ENCODE measurements around the gene G6PC1. TPM values are rescaled to one million over a fixed set of nuclear protein-coding genes. Genes with fewer than 3 reads are reported as not detected.
"Not testable (repeated sequence)": the region's sequence is repeated elsewhere in the genome, so short reads cannot be mapped to it uniquely, and the experiment has no call there.

G6PC1 gene
- total RNA-seq, 1 donor from 2014 or later = not detected

- Histone ChIP-seq H3K36me3 (ENCODE audit: control insufficient read depth, insufficient read depth, low read length) (no peaks in the 10 kb centered on the region), H3K4me3 (ENCODE audit: low read depth, low read length) (no peak overlapping the region), H3K27me3 (ENCODE audit: control insufficient read depth, insufficient read depth, low read length) (no peaks in the 10 kb centered on the region)
- no peak for TF ChIP-seq CTCF (IDR thresholded peaks at IDR 0.05; ENCODE audit: insufficient read depth, low read length, poor library complexity, severe bottlenecking)
- no peak for DNase-seq (ENCODE audit: low read depth)
These were observed 16.6 kb downstream of the G6PC1 start for GRCh38 chr17:42917236-42917603.

- TF ChIP-seq CTCF (IDR thresholded peaks at IDR 0.05; ENCODE audit: insufficient read depth, low read length, poor library complexity, severe bottlenecking) = no peak
- DNase-seq (ENCODE audit: low read depth) = no peak
- Histone ChIP-seq H3K36me3 (ENCODE audit: control insufficient read depth, insufficient read depth, low read length) (no peaks in the 10 kb centered on the region), H3K27me3 (ENCODE audit: control insufficient read depth, insufficient read depth, low read length) (no peaks in the 10 kb centered on the region), H3K4me3 (ENCODE audit: low read depth, low read length) (no peak overlapping the region)
These were observed 18.4 kb downstream of the G6PC1 start for GRCh38 chr17:42918902-42919521.

GRCh38 chr17:42919522-42920077, 19.0 kb downstream of the G6PC1 start:
- not testable (repeated sequence) for H3K4me3 ChIP-seq (ENCODE audit: low read depth, low read length); DNase-seq (ENCODE audit: low read depth); H3K27me3 ChIP-seq (ENCODE audit: control insufficient read depth, insufficient read depth, low read length); H3K36me3 ChIP-seq (ENCODE audit: control insufficient read depth, insufficient read depth, low read length)

GRCh38 chr17:42920106-42920900, 19.7 kb downstream of the G6PC1 start:
- no peaks in the 10 kb centered on the region for H3K36me3 ChIP-seq (ENCODE audit: control insufficient read depth, insufficient read depth, low read length)
- DNase-seq (ENCODE audit: low read depth) = no peak
- no peaks in the 10 kb centered on the region for H3K27me3 ChIP-seq (ENCODE audit: control insufficient read depth, insufficient read depth, low read length)
- no peak for TF ChIP-seq CTCF (IDR thresholded peaks at IDR 0.05; ENCODE audit: insufficient read depth, low read length, poor library complexity, severe bottlenecking)
- no peak overlapping the region for H3K4me3 ChIP-seq (ENCODE audit: low read depth, low read length)

GRCh38 chr17:42920922-42921321, 20.3 kb downstream of the G6PC1 start:
- Histone ChIP-seq H3K27me3 (ENCODE audit: control insufficient read depth, insufficient read depth, low read length) (no peaks in the 10 kb centered on the region), H3K36me3 (ENCODE audit: control insufficient read depth, insufficient read depth, low read length) (no peaks in the 10 kb centered on the region), H3K4me3 (ENCODE audit: low read depth, low read length) (no peak overlapping the region)
- no peak for DNase-seq (ENCODE audit: low read depth)
- no peak for TF ChIP-seq CTCF (IDR thresholded peaks at IDR 0.05; ENCODE audit: insufficient read depth, low read length, poor library complexity, severe bottlenecking)

GRCh38 chr17:42922294-42922693, 21.7 kb downstream of the G6PC1 start:
- H3K36me3 ChIP-seq (ENCODE audit: control insufficient read depth, insufficient read depth, low read length) = no peaks in the 10 kb centered on the region
- H3K27me3 ChIP-seq (ENCODE audit: control insufficient read depth, insufficient read depth, low read length) = no peaks in the 10 kb centered on the region
- H3K4me3 ChIP-seq (ENCODE audit: low read depth, low read length) = no peak overlapping the region
- no peak for DNase-seq (ENCODE audit: low read depth)
- no peak for TF ChIP-seq CTCF (IDR thresholded peaks at IDR 0.05; ENCODE audit: insufficient read depth, low read length, poor library complexity, severe bottlenecking)

GRCh38 chr17:42923472-42923871, 22.9 kb downstream of the G6PC1 start:
- not testable (repeated sequence) for H3K27me3 ChIP-seq (ENCODE audit: control insufficient read depth, insufficient read depth, low read length); H3K4me3 ChIP-seq (ENCODE audit: low read depth, low read length); DNase-seq (ENCODE audit: low read depth); H3K36me3 ChIP-seq (ENCODE audit: control insufficient read depth, insufficient read depth, low read length)

Measured in kidney epithelial cell (primary cell).